ENCODE results near the gene NUMA1.

DNA sequence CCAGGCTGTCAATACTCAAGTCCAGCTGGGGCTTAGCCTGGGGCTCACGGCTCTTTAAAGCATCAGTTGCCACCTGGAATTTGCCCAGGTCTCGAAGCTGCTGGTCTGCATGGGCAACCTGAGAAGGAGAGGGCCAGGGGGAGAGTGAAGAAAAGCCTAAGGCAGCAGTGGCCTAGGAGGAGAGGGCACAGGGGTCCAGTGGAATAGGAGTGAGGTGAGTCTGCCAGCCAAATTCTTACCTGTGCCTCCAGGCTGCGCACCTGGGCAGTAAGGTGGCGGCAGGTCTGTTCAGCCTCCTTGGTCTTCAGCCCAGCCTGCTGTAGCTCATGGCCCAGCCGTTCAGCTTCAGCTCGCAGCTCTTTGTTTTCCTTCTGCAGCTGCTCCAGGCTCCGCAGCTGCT, 71.6 kb downstream of the NUMA1 start:
- TF ChIP-seq POLR2A (IDR thresholded peaks at IDR 0.05) (no peak), CTCF (IDR thresholded peaks at IDR 0.05) (no peak)
